ENCODE data around the gene CHMP2B.
"Not testable (repeated sequence)": the region's sequence is repeated elsewhere in the genome, so short reads cannot be mapped to it uniquely, and the experiment has no call there.

The CHMP2B gene

GRCh38 chr3:87298111-87298718 lies 71.1 kb downstream of the CHMP2B start:
- DNase-seq (ENCODE audit: low spot score in 2 of 2), result peak in 1 of 2 experiments; percentile 65
- Histone ChIP-seq H3K36me3 (replicated peaks) (no peaks in the 10 kb centered on the region), H3K4me3 (no peak overlapping the region), H3K27me3 (ENCODE audit: low read depth) (no peaks in the 10 kb centered on the region), H3K9me3 (no peaks in the 10 kb centered on the region), H3K4me1 (no peaks in the 10 kb centered on the region)
- in situ Hi-C loops (cut with MboI; ENCODE audit: low sequenced_read_pairs), result no loop called here

- in situ Hi-C loops (cut with MboI; ENCODE audit: low sequenced_read_pairs); H3K36me3 ChIP-seq (replicated peaks); H3K4me1 ChIP-seq; H3K27me3 ChIP-seq (ENCODE audit: low read depth); H3K4me3 ChIP-seq; DNase-seq (ENCODE audit: low spot score in 2 of 2); H3K9me3 ChIP-seq: not testable (repeated sequence)
Measured at GRCh38 chr3:87305031-87305430, 77.9 kb downstream of the CHMP2B start.
